ENCODE measurements around the gene PGLYRP2. TPM values are rescaled to one million over a fixed set of nuclear protein-coding genes. Genes with fewer than 3 reads are reported as not detected.

PGLYRP2 gene
- polyA plus RNA-seq, 1 of the 3 experiments (the other 2 are of a cell fraction): not detected

- Histone ChIP-seq H3K9ac (no peak overlapping the region), H2AFZ (ENCODE audit: low read depth) (no peak overlapping the region), H3K79me2 (ENCODE audit: insufficient read depth) (no peaks in the 10 kb centered on the region), H3K27ac (ENCODE audit: low read depth in 2 of 2, low read length in 1 of 2) (no peak overlapping the region), H3K4me1 (ENCODE audit: control insufficient read depth in 1 of 2, insufficient read depth in 2 of 2, low read depth in 1 of 2, low read length in 1 of 2) (no peaks in the 10 kb centered on the region), H3K9me3 (no peaks in the 10 kb centered on the region), H3F3A (replicated peaks; ENCODE audit: insufficient read depth) (no peaks in the 10 kb centered on the region), H3K9me2 (no peaks in the 10 kb centered on the region), H3K27me3 (ENCODE audit: insufficient read depth) (peaks cover 31% of the 10 kb centered on the region; the same call in 1 of the 2 replicates), H3K4me3 (ENCODE audit: low read depth in 2 of 2, low read length in 1 of 2) (no peak overlapping the region), H4K20me1 (ENCODE audit: insufficient read depth) (no peaks in the 10 kb centered on the region), H3K36me3 (replicated peaks in 1 of 2; ENCODE audit: control insufficient read depth in 1 of 2, insufficient read depth in 2 of 2, low read length in 1 of 2) (no peaks in the 10 kb centered on the region), H3K4me2 (no peak overlapping the region)
- no peak for DNase-seq
- TF ChIP-seq NRF1 (IDR thresholded peaks at IDR 0.05; ENCODE audit: low read depth, low read length): no peak
- TF ChIP-seq TAF1 (IDR thresholded peaks at IDR 0.05; ENCODE audit: borderline replicate concordance, low read depth, low read length): no peak
- no peak for TF ChIP-seq CTCF (IDR thresholded peaks at IDR 0.05)
- no peak for TF ChIP-seq SIN3A (IDR thresholded peaks at IDR 0.05; ENCODE audit: borderline replicate concordance, low read depth, low read length)
- TF ChIP-seq EP300 (IDR thresholded peaks at IDR 0.05; ENCODE audit: borderline replicate concordance in 1 of 2, low read depth in 1 of 2, low read length in 1 of 2): no peak
- TF ChIP-seq RXRA (IDR thresholded peaks at IDR 0.05; ENCODE audit: borderline replicate concordance, low read depth): no peak
- TF ChIP-seq USF2 (IDR thresholded peaks at IDR 0.05; ENCODE audit: borderline replicate concordance, low read depth, low read length): no peak
- no peak for TF ChIP-seq TEAD4 (IDR thresholded peaks at IDR 0.05; ENCODE audit: borderline replicate concordance, insufficient read depth)
- no peak for TF ChIP-seq IRF3 (IDR thresholded peaks at IDR 0.05; ENCODE audit: low read depth, low read length)
- TF ChIP-seq CHD2 (IDR thresholded peaks at IDR 0.05; ENCODE audit: low read length, partially characterized antibody): no peak
- TF ChIP-seq REST (IDR thresholded peaks at IDR 0.05; ENCODE audit: low read depth, low read length): no peak
- TF ChIP-seq SMC3 (IDR thresholded peaks at IDR 0.05; ENCODE audit: low read depth, low read length): no peak
- no peak for TF ChIP-seq RFX5 (IDR thresholded peaks at IDR 0.05; ENCODE audit: low read length)
- WGBS (ENCODE audit: low lambda C conversion rate): 0% methylated on average over 2 of the region's 2 CpGs
- ChIA-PET POLR2A (no interaction called here), CTCF (no interaction called here)
These were observed 47.1 kb upstream of the PGLYRP2 start for GRCh38 chr19:15526408-15526807.

Measured in SK-N-SH (cell line).